HG03060 (cell line): ENCODE results near the gene SLC26A4.

Source experiments
- ATAC-seq: cut with Tn5 transposase; IDR thresholded peaks from one replicate; pipeline ENCODE4 v1.9.1; 2021; ENCODE audit warnings: low read depth, moderate number of reproducible peaks; ENCODE audit not compliant: unreplicated experiment

The SLC26A4 gene

GRCh38 chr7:107692501-107692900 is 31.9 kb downstream of the SLC26A4 start:
- ATAC-seq = no peak

- ATAC-seq = no peak
Observed at GRCh38 chr7:107693396-107693795, 32.8 kb downstream of the SLC26A4 start.

- no peak for ATAC-seq
Observed at GRCh38 chr7:107694386-107694785, 33.8 kb downstream of the SLC26A4 start.

- ATAC-seq = no peak
Observed at GRCh38 chr7:107696330-107696946, 35.8 kb downstream of the SLC26A4 start.

GRCh38 chr7:107697321-107698049 is 36.9 kb downstream of the SLC26A4 start:
- ATAC-seq = no peak

GRCh38 chr7:107700570-107700969 is 39.9 kb downstream of the SLC26A4 start:
- ATAC-seq = no peak

- ATAC-seq = no peak
Observed at GRCh38 chr7:107701191-107701590, 40.6 kb downstream of the SLC26A4 start.

GRCh38 chr7:107703219-107703618 is 42.6 kb downstream of the SLC26A4 start:
- no peak for ATAC-seq

GRCh38 chr7:107703872-107704271 is 43.2 kb downstream of the SLC26A4 start:
- no peak for ATAC-seq

GRCh38 chr7:107708956-107709355 is 48.3 kb downstream of the SLC26A4 start:
- ATAC-seq = no peak

GRCh38 chr7:107711301-107711700 is 50.7 kb downstream of the SLC26A4 start:
- ATAC-seq = no peak

- ATAC-seq = no peak
Observed at GRCh38 chr7:107712025-107712424, 51.4 kb downstream of the SLC26A4 start.

GRCh38 chr7:107712896-107713295 is 52.3 kb downstream of the SLC26A4 start:
- ATAC-seq = no peak

- ATAC-seq = no peak
Observed at GRCh38 chr7:107715531-107715930, 54.9 kb downstream of the SLC26A4 start.

GRCh38 chr7:107718456-107719193 is 58.0 kb downstream of the SLC26A4 start:
- no peak for ATAC-seq

GRCh38 chr7:107721286-107721685 is 60.7 kb downstream of the SLC26A4 start:
- no peak for ATAC-seq

- ATAC-seq = no peak
Observed at GRCh38 chr7:107723255-107723654, 62.6 kb downstream of the SLC26A4 start.

GRCh38 chr7:107725138-107725740 is 64.6 kb downstream of the SLC26A4 start:
- no peak for ATAC-seq

- no peak for ATAC-seq
Observed at GRCh38 chr7:107726356-107727130, 65.9 kb downstream of the SLC26A4 start.

- no peak for ATAC-seq
Observed at GRCh38 chr7:107728276-107728675, 67.6 kb downstream of the SLC26A4 start.
